Transverse colon (tissue), 4 donors: ENCODE data around the gene CWC27.

Source experiments
- EP300 ChIP-seq: sonication (generic); formaldehyde crosslinking; IDR thresholded peaks from one replicate; pipeline ENCODE4 v1.6.1; 2017; ENCODE audit warnings: antibody characterized with exemption, low read depth
- POLR2A ChIP-seq: fragments of 450-650 bp; IDR thresholded peaks from one replicate; pipeline ENCODE4 v1.6.1; 2016; ENCODE audit warnings: antibody characterized with exemption, mild to moderate bottlenecking, moderate library complexity
- POLR2AphosphoS5 ChIP-seq, 3 donors: sonication (generic); formaldehyde crosslinking; IDR thresholded peaks; one replicate each; pipeline ENCODE4 v1.6.1; 2016; ENCODE audit warnings: antibody characterized with exemption in 3 of 3
- TF ChIP-seq, protein P1 (sequence below), 5 experiments: fragments of 200-600 bp in 3 of 5; fragments of 450-650 bp in 2 of 5; sonication (generic) in 3 of 5; IDR thresholded peaks; 1 replicate in 2 of 5; 2 replicates in 3 of 5; pipeline ENCODE4 v1.5.1; 2016 to 2017; ENCODE audit warnings: antibody characterized with exemption in 5 of 5, inconsistent platforms in 3 of 5, mild to moderate bottlenecking in 2 of 5, moderate library complexity in 1 of 5

- TF ChIP-seq POLR2A, result no peak
- TF ChIP-seq, protein P1, sequence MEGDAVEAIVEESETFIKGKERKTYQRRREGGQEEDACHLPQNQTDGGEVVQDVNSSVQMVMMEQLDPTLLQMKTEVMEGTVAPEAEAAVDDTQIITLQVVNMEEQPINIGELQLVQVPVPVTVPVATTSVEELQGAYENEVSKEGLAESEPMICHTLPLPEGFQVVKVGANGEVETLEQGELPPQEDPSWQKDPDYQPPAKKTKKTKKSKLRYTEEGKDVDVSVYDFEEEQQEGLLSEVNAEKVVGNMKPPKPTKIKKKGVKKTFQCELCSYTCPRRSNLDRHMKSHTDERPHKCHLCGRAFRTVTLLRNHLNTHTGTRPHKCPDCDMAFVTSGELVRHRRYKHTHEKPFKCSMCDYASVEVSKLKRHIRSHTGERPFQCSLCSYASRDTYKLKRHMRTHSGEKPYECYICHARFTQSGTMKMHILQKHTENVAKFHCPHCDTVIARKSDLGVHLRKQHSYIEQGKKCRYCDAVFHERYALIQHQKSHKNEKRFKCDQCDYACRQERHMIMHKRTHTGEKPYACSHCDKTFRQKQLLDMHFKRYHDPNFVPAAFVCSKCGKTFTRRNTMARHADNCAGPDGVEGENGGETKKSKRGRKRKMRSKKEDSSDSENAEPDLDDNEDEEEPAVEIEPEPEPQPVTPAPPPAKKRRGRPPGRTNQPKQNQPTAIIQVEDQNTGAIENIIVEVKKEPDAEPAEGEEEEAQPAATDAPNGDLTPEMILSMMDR (IDR thresholded peaks at IDR 0.05), result no peak
- TF ChIP-seq EP300, result no peak
- TF ChIP-seq POLR2AphosphoS5 (IDR thresholded peaks at IDR 0.05), result no peak
Observed at GRCh38 chr5:64971990-64972389, 203.3 kb downstream of the CWC27 start.
